CD4-positive, alpha-beta T cell treated with Interleukin-6 at 100 ng/mL for 8 hours (primary cell): ENCODE results near the gene DISC1.

Experiments
- DNase-seq: peaks from one replicate; pipeline ENCODE4 v3.0.0-alpha.2; 2020; ENCODE audit warnings: mixed read lengths, low spot score

Gene DISC1

GRCh38 chr1:232044728-232045127, 418.1 kb downstream of the DISC1 start:
- DNase-seq, result no peak

GRCh38 chr1:232045139-232045994, 418.8 kb downstream of the DISC1 start:
- no peak for DNase-seq

GRCh38 chr1:232046451-232047306, 420.1 kb downstream of the DISC1 start:
- no peak for DNase-seq

GRCh38 chr1:232047473-232047872, 420.9 kb downstream of the DISC1 start:
- DNase-seq, result no peak

GRCh38 chr1:232048481-232048880, 421.9 kb downstream of the DISC1 start:
- no peak for DNase-seq

GRCh38 chr1:232049335-232049734, 422.7 kb downstream of the DISC1 start:
- DNase-seq, result no peak

GRCh38 chr1:232057217-232057895, 430.8 kb downstream of the DISC1 start:
- DNase-seq, result no peak

- DNase-seq, result no peak
These were observed 431.3 kb downstream of the DISC1 start for GRCh38 chr1:232057896-232058274.

- DNase-seq, result no peak
These were observed 433.3 kb downstream of the DISC1 start for GRCh38 chr1:232059726-232060374.

- DNase-seq, result no peak
These were observed 436.4 kb downstream of the DISC1 start for GRCh38 chr1:232062967-232063366.

GRCh38 chr1:232066521-232066920, 439.9 kb downstream of the DISC1 start:
- DNase-seq, result no peak

- DNase-seq, result no peak
These were observed 447.7 kb downstream of the DISC1 start for GRCh38 chr1:232074265-232074664.

- no peak for DNase-seq
These were observed 451.2 kb downstream of the DISC1 start for GRCh38 chr1:232077809-232078208.

GRCh38 chr1:232084584-232085223, 458.1 kb downstream of the DISC1 start:
- DNase-seq, result no peak

GRCh38 chr1:232090816-232091215, 464.2 kb downstream of the DISC1 start:
- DNase-seq, result no peak
